ENCODE data around the gene PARK7.
"Not testable (repeated sequence)": the region's sequence is repeated elsewhere in the genome, so short reads cannot be mapped to it uniquely, and the experiment has no call there.

PARK7 gene

GRCh38 chr1:7943251-7943650 lies 18.3 kb upstream of the PARK7 start:
- DNase-seq (ENCODE audit: low read depth in 3 of 3) = no peak

- DNase-seq (ENCODE audit: low read depth in 3 of 3) = no peak
Observed at GRCh38 chr1:7948960-7949359, 12.6 kb upstream of the PARK7 start.

GRCh38 chr1:7952791-7953190 lies 8.7 kb upstream of the PARK7 start:
- not testable (repeated sequence) for DNase-seq (ENCODE audit: low read depth in 3 of 3)

GRCh38 chr1:7953850-7954609 lies 7.5 kb upstream of the PARK7 start:
- peak; percentile 66 to 89 (median 72) for DNase-seq (ENCODE audit: low read depth in 3 of 3)

GRCh38 chr1:7954683-7955082 lies 6.8 kb upstream of the PARK7 start:
- DNase-seq (ENCODE audit: low read depth in 3 of 3) = no peak

- no peak for DNase-seq (ENCODE audit: low read depth in 3 of 3)
Observed at GRCh38 chr1:7956218-7957032, 5.1 kb upstream of the PARK7 start.

- no peak for DNase-seq (ENCODE audit: low read depth in 3 of 3)
Observed at GRCh38 chr1:7960165-7960564, 1.3 kb upstream of the PARK7 start.

- no peak for DNase-seq (ENCODE audit: low read depth in 3 of 3)
Observed at GRCh38 chr1:7960867-7961215, 670 bp upstream of the PARK7 start.

- DNase-seq (ENCODE audit: low read depth in 3 of 3) = peak in 1 of 3 experiments; percentile 16
Observed at GRCh38 chr1:7962014-7962335, 464 bp downstream of the PARK7 start.

GRCh38 chr1:7962636-7963377 lies 1.3 kb downstream of the PARK7 start:
- no peak for DNase-seq (ENCODE audit: low read depth in 3 of 3)

GRCh38 chr1:7963378-7963730 lies 1.8 kb downstream of the PARK7 start:
- not testable (repeated sequence) for DNase-seq (ENCODE audit: low read depth in 3 of 3)

GRCh38 chr1:7963841-7964240 lies 2.3 kb downstream of the PARK7 start:
- not testable (repeated sequence) for DNase-seq (ENCODE audit: low read depth in 3 of 3)

- no peak for DNase-seq (ENCODE audit: low read depth in 3 of 3)
Observed at GRCh38 chr1:7964476-7964875, 3.0 kb downstream of the PARK7 start.

- DNase-seq (ENCODE audit: low read depth in 3 of 3) = no peak
Observed at GRCh38 chr1:7967196-7967595, 5.7 kb downstream of the PARK7 start.

- no peak for DNase-seq (ENCODE audit: low read depth in 3 of 3)
Observed at GRCh38 chr1:7967651-7968050, 6.1 kb downstream of the PARK7 start.

- DNase-seq (ENCODE audit: low read depth in 3 of 3) = no peak
Observed at GRCh38 chr1:7970246-7970645, 8.7 kb downstream of the PARK7 start.

- no peak for DNase-seq (ENCODE audit: low read depth in 3 of 3)
Observed at GRCh38 chr1:7971024-7971423, 9.5 kb downstream of the PARK7 start.

GRCh38 chr1:7972285-7972684 lies 10.8 kb downstream of the PARK7 start:
- DNase-seq (ENCODE audit: low read depth in 3 of 3) = no peak

- no peak for DNase-seq (ENCODE audit: low read depth in 3 of 3)
Observed at GRCh38 chr1:7973086-7973485, 11.6 kb downstream of the PARK7 start.

- DNase-seq (ENCODE audit: low read depth in 3 of 3) = peak in 1 of 3 experiments; percentile 18
Observed at GRCh38 chr1:7975212-7975865, 13.8 kb downstream of the PARK7 start.

- no peak for DNase-seq (ENCODE audit: low read depth in 3 of 3)
Observed at GRCh38 chr1:7980984-7981383, 19.5 kb downstream of the PARK7 start.

GRCh38 chr1:7983086-7983778 lies 21.7 kb downstream of the PARK7 start:
- no peak for DNase-seq (ENCODE audit: low read depth in 3 of 3)

All from stimulated activated CD4-positive, alpha-beta T cell treated with anti-CD3 and anti-CD28 coated beads, TNF-alpha, amount 100 ng/mL, for 24 hours (primary cell).